ENCODE measurements around the gene PPFIA3.
A peak's percentile ranks its signal among the peaks of the same experiment; 100 is the strongest.

Gene PPFIA3

GRCh38 chr19:49194408-49194807 is 75.1 kb downstream of the PPFIA3 start:
- Histone ChIP-seq H3K79me2 (ENCODE audit: insufficient read depth, low read length) (no peaks in the 10 kb centered on the region), H3K9me2 (ENCODE audit: low read depth, low read length) (no peaks in the 10 kb centered on the region), H3F3A (ENCODE audit: insufficient read depth, low read length) (no peaks in the 10 kb centered on the region), H3K4me1 (ENCODE audit: insufficient read depth, low read length, severe bottlenecking) (no peaks in the 10 kb centered on the region), H3K36me3 (ENCODE audit: insufficient read depth, low read length) (no peaks in the 10 kb centered on the region; the same call in 1 of the 2 replicates), H2AFZ (ENCODE audit: low read length) (no peak overlapping the region), H3K4me2 (ENCODE audit: low read length) (no peak overlapping the region), H3K9me3 (ENCODE audit: low read length) (0 out of 2 replicates have a peak, but pooled peaks cover 3% of the 10 kb centered on the region), H3K27ac (ENCODE audit: low read depth, low read length, poor library complexity, severe bottlenecking) (no peak overlapping the region), H3K9ac (ENCODE audit: low read length) (no peak overlapping the region), H3K27me3 (ENCODE audit: insufficient read depth, low read length) (peaks cover 15% of the 10 kb centered on the region; the same call in 1 of the 2 replicates), H4K20me1 (ENCODE audit: insufficient read depth, low read length) (no peaks in the 10 kb centered on the region), H3K4me3 (ENCODE audit: low read depth, low read length, poor library complexity, severe bottlenecking) (no peak overlapping the region)
- TF ChIP-seq EZH2 (IDR thresholded peaks at IDR 0.05; ENCODE audit: borderline replicate concordance, low read length), result no peak
- TF ChIP-seq, protein P1, sequence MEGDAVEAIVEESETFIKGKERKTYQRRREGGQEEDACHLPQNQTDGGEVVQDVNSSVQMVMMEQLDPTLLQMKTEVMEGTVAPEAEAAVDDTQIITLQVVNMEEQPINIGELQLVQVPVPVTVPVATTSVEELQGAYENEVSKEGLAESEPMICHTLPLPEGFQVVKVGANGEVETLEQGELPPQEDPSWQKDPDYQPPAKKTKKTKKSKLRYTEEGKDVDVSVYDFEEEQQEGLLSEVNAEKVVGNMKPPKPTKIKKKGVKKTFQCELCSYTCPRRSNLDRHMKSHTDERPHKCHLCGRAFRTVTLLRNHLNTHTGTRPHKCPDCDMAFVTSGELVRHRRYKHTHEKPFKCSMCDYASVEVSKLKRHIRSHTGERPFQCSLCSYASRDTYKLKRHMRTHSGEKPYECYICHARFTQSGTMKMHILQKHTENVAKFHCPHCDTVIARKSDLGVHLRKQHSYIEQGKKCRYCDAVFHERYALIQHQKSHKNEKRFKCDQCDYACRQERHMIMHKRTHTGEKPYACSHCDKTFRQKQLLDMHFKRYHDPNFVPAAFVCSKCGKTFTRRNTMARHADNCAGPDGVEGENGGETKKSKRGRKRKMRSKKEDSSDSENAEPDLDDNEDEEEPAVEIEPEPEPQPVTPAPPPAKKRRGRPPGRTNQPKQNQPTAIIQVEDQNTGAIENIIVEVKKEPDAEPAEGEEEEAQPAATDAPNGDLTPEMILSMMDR (IDR thresholded peaks at IDR 0.05; ENCODE audit: low read length), result no peak

- Histone ChIP-seq H3K79me2 (ENCODE audit: insufficient read depth, low read length) (no peaks in the 10 kb centered on the region), H3K4me2 (ENCODE audit: low read length) (no peak overlapping the region), H3K27ac (ENCODE audit: low read depth, low read length, poor library complexity, severe bottlenecking) (no peak overlapping the region), H3K27me3 (ENCODE audit: insufficient read depth, low read length) (no peaks in the 10 kb centered on the region; the same call in 1 of the 2 replicates), H3K4me3 (ENCODE audit: low read depth, low read length, poor library complexity, severe bottlenecking) (no peak overlapping the region), H2AFZ (ENCODE audit: low read length) (no peak overlapping the region), H3K9ac (ENCODE audit: low read length) (no peak overlapping the region), H3K36me3 (ENCODE audit: insufficient read depth, low read length) (no peaks in the 10 kb centered on the region; the same call in 1 of the 2 replicates), H3F3A (ENCODE audit: insufficient read depth, low read length) (peaks cover 7% of the 10 kb centered on the region; the same call in 1 of the 2 replicates), H3K9me3 (ENCODE audit: low read length) (no peaks in the 10 kb centered on the region), H3K9me2 (ENCODE audit: low read depth, low read length) (no peaks in the 10 kb centered on the region), H3K4me1 (ENCODE audit: insufficient read depth, low read length, severe bottlenecking) (no peaks in the 10 kb centered on the region), H4K20me1 (ENCODE audit: insufficient read depth, low read length) (no peaks in the 10 kb centered on the region)
- TF ChIP-seq EZH2 (IDR thresholded peaks at IDR 0.05; ENCODE audit: borderline replicate concordance, low read length), result no peak
- TF ChIP-seq, protein P1 (IDR thresholded peaks at IDR 0.05; ENCODE audit: low read length), result no peak
These were observed 77.3 kb downstream of the PPFIA3 start for GRCh38 chr19:49196527-49197240.

DNA sequence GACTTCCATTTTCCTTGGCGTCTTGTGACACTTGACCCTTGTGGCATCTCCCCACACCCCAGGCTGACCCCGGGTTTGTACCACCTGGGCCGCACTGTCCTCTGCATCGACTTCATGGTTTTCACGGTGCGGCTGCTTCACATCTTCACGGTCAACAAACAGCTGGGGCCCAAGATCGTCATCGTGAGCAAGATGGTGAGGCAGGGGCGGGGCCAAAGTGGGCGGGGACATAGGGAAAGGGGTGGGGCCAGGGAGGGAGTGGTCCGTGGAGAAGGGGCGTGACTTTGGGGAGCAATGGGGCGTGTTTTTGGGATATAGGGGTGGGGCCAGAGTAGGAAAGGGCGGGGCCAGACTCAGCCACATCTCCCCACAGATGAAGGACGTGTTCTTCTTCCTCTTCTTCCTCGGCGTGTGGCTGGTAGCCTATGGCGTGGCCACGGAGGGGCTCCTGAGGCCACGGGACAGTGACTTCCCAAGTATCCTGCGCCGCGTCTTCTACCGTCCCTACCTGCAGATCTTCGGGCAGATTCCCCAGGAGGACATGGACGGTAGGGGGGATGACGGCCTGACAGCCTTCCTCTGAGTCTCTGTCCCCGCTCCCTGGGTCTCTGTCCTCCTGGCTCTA is 81.0 kb downstream of the PPFIA3 start:
- no peak overlapping the region for H3K4me3 ChIP-seq (ENCODE audit: low read depth, low read length, poor library complexity, severe bottlenecking)
- H3K9me2 ChIP-seq (ENCODE audit: low read depth, low read length), result no peaks in the 10 kb centered on the region
- H2AFZ ChIP-seq (ENCODE audit: low read length), result no peak overlapping the region
- 0 out of 2 replicates have a peak overlapping the region, but pooled peaks have one; percentile 46 for H3K4me2 ChIP-seq (ENCODE audit: low read length)
- no peaks in the 10 kb centered on the region for H3K9me3 ChIP-seq (ENCODE audit: low read length)
- H3K36me3 ChIP-seq (ENCODE audit: insufficient read depth, low read length), result no peaks in the 10 kb centered on the region; the same call in 1 of the 2 replicates
- peaks cover 7% of the 10 kb centered on the region; the same call in 1 of the 2 replicates for H3F3A ChIP-seq (ENCODE audit: insufficient read depth, low read length)
- no peak overlapping the region for H3K9ac ChIP-seq (ENCODE audit: low read length)
- H3K27ac ChIP-seq (ENCODE audit: low read depth, low read length, poor library complexity, severe bottlenecking), result no peak overlapping the region
- peaks cover 12% of the 10 kb centered on the region for H3K4me1 ChIP-seq (ENCODE audit: insufficient read depth, low read length, severe bottlenecking)
- no peaks in the 10 kb centered on the region for H3K27me3 ChIP-seq (ENCODE audit: insufficient read depth, low read length)
- no peak for TF ChIP-seq EZH2 (IDR thresholded peaks at IDR 0.05; ENCODE audit: borderline replicate concordance, low read length)
- TF ChIP-seq, protein P1 (IDR thresholded peaks at IDR 0.05; ENCODE audit: low read length), result no peak
- H3K79me2 ChIP-seq (ENCODE audit: insufficient read depth, low read length), result no peaks in the 10 kb centered on the region
- H4K20me1 ChIP-seq (ENCODE audit: insufficient read depth, low read length), result no peaks in the 10 kb centered on the region
